GM18520 (cell line): ENCODE results near the gene RSL1D1.
"Not testable (repeated sequence)": the region's sequence is repeated elsewhere in the genome, so short reads cannot be mapped to it uniquely, and the experiment has no call there.

ENCODE experiments used
- ATAC-seq: cut with Tn5 transposase; IDR thresholded peaks from one replicate; pipeline ENCODE4 v1.9.1; 2021; ENCODE audit not compliant: unreplicated experiment

The RSL1D1 gene

GRCh38 chr16:11844499-11844898 is 6.8 kb downstream of the RSL1D1 start:
- ATAC-seq: no peak

GRCh38 chr16:11843861-11844260 is 7.5 kb downstream of the RSL1D1 start:
- no peak for ATAC-seq

- no peak for ATAC-seq
These were observed 8.1 kb downstream of the RSL1D1 start for GRCh38 chr16:11843206-11843605.

- ATAC-seq: no peak
These were observed 10.3 kb downstream of the RSL1D1 start for GRCh38 chr16:11841026-11841425.

- no peak for ATAC-seq
These were observed 14.6 kb downstream of the RSL1D1 start for GRCh38 chr16:11836650-11837244.

- no peak for ATAC-seq
These were observed 15.3 kb downstream of the RSL1D1 start for GRCh38 chr16:11835891-11836649.

GRCh38 chr16:11835309-11835708 is 16.0 kb downstream of the RSL1D1 start:
- ATAC-seq: no peak

GRCh38 chr16:11833951-11834695 is 17.2 kb downstream of the RSL1D1 start:
- no peak for ATAC-seq

- ATAC-seq: no peak
These were observed 22.6 kb downstream of the RSL1D1 start for GRCh38 chr16:11828696-11829095.

GRCh38 chr16:11825520-11826165 is 25.7 kb downstream of the RSL1D1 start:
- not testable (repeated sequence) for ATAC-seq

GRCh38 chr16:11824362-11824761 is 27.0 kb downstream of the RSL1D1 start:
- ATAC-seq: no peak

GRCh38 chr16:11823645-11824044 is 27.7 kb downstream of the RSL1D1 start:
- not testable (repeated sequence) for ATAC-seq

GRCh38 chr16:11819798-11820197 is 31.5 kb downstream of the RSL1D1 start:
- no peak for ATAC-seq

- ATAC-seq: not testable (repeated sequence)
These were observed 32.4 kb downstream of the RSL1D1 start for GRCh38 chr16:11818970-11819369.

GRCh38 chr16:11816123-11816522 is 35.2 kb downstream of the RSL1D1 start:
- ATAC-seq: no peak

GRCh38 chr16:11814800-11815199 is 36.5 kb downstream of the RSL1D1 start:
- ATAC-seq: not testable (repeated sequence)

GRCh38 chr16:11806721-11807120 is 44.6 kb downstream of the RSL1D1 start:
- ATAC-seq: no peak

- no peak for ATAC-seq
These were observed 45.8 kb downstream of the RSL1D1 start for GRCh38 chr16:11805556-11805955.

- ATAC-seq: no peak
These were observed 49.8 kb downstream of the RSL1D1 start for GRCh38 chr16:11801481-11802021.

- ATAC-seq: no peak
These were observed 51.0 kb downstream of the RSL1D1 start for GRCh38 chr16:11800382-11800718.
